ENCODE measurements around the gene CXCL17.

DNA sequence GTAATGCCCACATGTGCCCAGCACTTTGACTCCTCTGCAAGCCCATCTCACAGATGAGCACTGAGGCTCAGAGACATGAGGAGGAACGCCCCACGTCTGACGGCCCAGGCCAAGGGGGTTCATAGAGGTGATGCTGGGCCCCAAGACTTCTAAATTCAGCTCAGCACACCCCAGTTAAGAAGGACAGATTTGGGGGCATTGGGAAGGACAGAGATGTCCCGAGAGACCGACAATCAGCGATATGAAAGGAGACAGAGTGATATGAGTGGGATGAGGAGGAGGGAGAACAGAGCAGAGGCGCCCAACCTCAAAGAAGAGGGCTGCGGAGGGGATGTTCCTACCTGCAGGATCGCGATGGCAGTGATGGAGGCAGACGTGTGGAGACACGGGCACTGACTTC lies 52.8 kb downstream of the CXCL17 start, which contains the start of gene CNFN:
- TF ChIP-seq CTCF (IDR thresholded peaks at IDR 0.05 in 2 of 3, conservative IDR thresholded peaks at IDR 0.05 in 1 of 3; ENCODE audit: borderline replicate concordance in 1 of 3, insufficient read depth in 1 of 3, low read depth in 2 of 3, low read length in 2 of 3), result no peak
- TF ChIP-seq SIN3A (IDR thresholded peaks at IDR 0.05; ENCODE audit: low read depth), result no peak
- no peak for TF ChIP-seq EZH2 (IDR thresholded peaks at IDR 0.05)
- no peak for TF ChIP-seq POLR2A (IDR thresholded peaks at IDR 0.05; ENCODE audit: borderline replicate concordance, extremely low read depth, insufficient read depth, insufficient read length)
- TF ChIP-seq ELF1 (IDR thresholded peaks at IDR 0.05; ENCODE audit: borderline replicate concordance, low read depth), result no peak
- no peak for TF ChIP-seq JUND (IDR thresholded peaks at IDR 0.05)
- TF ChIP-seq, protein P1, sequence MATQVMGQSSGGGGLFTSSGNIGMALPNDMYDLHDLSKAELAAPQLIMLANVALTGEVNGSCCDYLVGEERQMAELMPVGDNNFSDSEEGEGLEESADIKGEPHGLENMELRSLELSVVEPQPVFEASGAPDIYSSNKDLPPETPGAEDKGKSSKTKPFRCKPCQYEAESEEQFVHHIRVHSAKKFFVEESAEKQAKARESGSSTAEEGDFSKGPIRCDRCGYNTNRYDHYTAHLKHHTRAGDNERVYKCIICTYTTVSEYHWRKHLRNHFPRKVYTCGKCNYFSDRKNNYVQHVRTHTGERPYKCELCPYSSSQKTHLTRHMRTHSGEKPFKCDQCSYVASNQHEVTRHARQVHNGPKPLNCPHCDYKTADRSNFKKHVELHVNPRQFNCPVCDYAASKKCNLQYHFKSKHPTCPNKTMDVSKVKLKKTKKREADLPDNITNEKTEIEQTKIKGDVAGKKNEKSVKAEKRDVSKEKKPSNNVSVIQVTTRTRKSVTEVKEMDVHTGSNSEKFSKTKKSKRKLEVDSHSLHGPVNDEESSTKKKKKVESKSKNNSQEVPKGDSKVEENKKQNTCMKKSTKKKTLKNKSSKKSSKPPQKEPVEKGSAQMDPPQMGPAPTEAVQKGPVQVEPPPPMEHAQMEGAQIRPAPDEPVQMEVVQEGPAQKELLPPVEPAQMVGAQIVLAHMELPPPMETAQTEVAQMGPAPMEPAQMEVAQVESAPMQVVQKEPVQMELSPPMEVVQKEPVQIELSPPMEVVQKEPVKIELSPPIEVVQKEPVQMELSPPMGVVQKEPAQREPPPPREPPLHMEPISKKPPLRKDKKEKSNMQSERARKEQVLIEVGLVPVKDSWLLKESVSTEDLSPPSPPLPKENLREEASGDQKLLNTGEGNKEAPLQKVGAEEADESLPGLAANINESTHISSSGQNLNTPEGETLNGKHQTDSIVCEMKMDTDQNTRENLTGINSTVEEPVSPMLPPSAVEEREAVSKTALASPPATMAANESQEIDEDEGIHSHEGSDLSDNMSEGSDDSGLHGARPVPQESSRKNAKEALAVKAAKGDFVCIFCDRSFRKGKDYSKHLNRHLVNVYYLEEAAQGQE (IDR thresholded peaks at IDR 0.05; ENCODE audit: low read depth), result no peak
- TF ChIP-seq POLR2AphosphoS5 (IDR thresholded peaks at IDR 0.05; ENCODE audit: low read depth, low read length), result no peak
- no peak for TF ChIP-seq YY1 (IDR thresholded peaks at IDR 0.05; ENCODE audit: extremely low read depth, insufficient replicate concordance, low read depth, low read length)
- TF ChIP-seq EZH2phosphoT487 (IDR thresholded peaks at IDR 0.05; ENCODE audit: borderline replicate concordance), result no peak

All from HCT116 (cell line).